HPDE6-E6E7 (cell line): ENCODE data around the gene ADM5.

ENCODE experiments used
- DNase-seq: peaks from one replicate; pipeline ENCODE4 v3.0.0; 2011; ENCODE audit warnings: missing footprints; ENCODE audit errors: extremely low spot score

Gene ADM5

GRCh38 chr19:49658566-49659442 lies 30.6 kb upstream of the ADM5 start:
- no peak for DNase-seq

GRCh38 chr19:49660338-49660961 lies 28.9 kb upstream of the ADM5 start:
- no peak for DNase-seq

- no peak for DNase-seq
Observed at GRCh38 chr19:49662011-49662410, 27.4 kb upstream of the ADM5 start.

GRCh38 chr19:49663224-49663623 lies 26.2 kb upstream of the ADM5 start:
- DNase-seq = no peak

- DNase-seq = peak; percentile 93
Observed at GRCh38 chr19:49664171-49665035, 25.0 kb upstream of the ADM5 start.

- no peak for DNase-seq
Observed at GRCh38 chr19:49665036-49665350, 24.4 kb upstream of the ADM5 start.

- DNase-seq = peak; percentile 97
Observed at GRCh38 chr19:49665351-49666119, 23.9 kb upstream of the ADM5 start, which contains the start of the genes BCL2L12 and IRF3. BCL2L12 (plus strand) TSS chr19:49665933; CDS start chr19:49666693, 760 bp downstream. IRF3 (minus strand) TSS chr19:49665857; CDS start chr19:49664838, 1,019 bp downstream.

- no peak for DNase-seq
Observed at GRCh38 chr19:49666120-49666444, 23.3 kb upstream of the ADM5 start.

- DNase-seq = no peak
Observed at GRCh38 chr19:49667473-49667872, 21.9 kb upstream of the ADM5 start.

- no peak for DNase-seq
Observed at GRCh38 chr19:49669516-49669915, 19.9 kb upstream of the ADM5 start.

GRCh38 chr19:49672131-49672919 lies 17.1 kb upstream of the ADM5 start:
- DNase-seq = no peak

- no peak for DNase-seq
Observed at GRCh38 chr19:49676136-49676783, 13.1 kb upstream of the ADM5 start.

GRCh38 chr19:49676784-49677230 lies 12.6 kb upstream of the ADM5 start:
- peak; percentile 98 for DNase-seq

GRCh38 chr19:49677231-49677900 lies 12.0 kb upstream of the ADM5 start, which contains the start of gene PRMT1:
PRMT1 (plus strand) TSS chr19:49677271; CDS start chr19:49677281, 10 bp downstream.
- DNase-seq = no peak

- DNase-seq = no peak
Observed at GRCh38 chr19:49677901-49678674, 11.3 kb upstream of the ADM5 start.

- DNase-seq = no peak
Observed at GRCh38 chr19:49678985-49679770, 10.2 kb upstream of the ADM5 start.

GRCh38 chr19:49679771-49680413 lies 9.5 kb upstream of the ADM5 start:
- no peak for DNase-seq
